PC-3 (cell line): ENCODE data around the gene FAM83E.

ENCODE experiments used
- EZH2phosphoT487 ChIP-seq: fragments of 300-600 bp; sonication (generic); IDR thresholded peaks from 2 replicates; pipeline ENCODE4 v1.6.1; 2018; ENCODE audit warnings: mild to moderate bottlenecking, antibody characterized with exemption, low read length, borderline replicate concordance
- TF ChIP-seq, protein P1 (sequence below): fragments of 300-600 bp; sonication (generic); conservative IDR thresholded peaks from 2 replicates; pipeline ENCODE4 v1.5.1; 2017; ENCODE audit warnings: antibody characterized with exemption, low read depth, mild to moderate bottlenecking, low read length

DNA sequence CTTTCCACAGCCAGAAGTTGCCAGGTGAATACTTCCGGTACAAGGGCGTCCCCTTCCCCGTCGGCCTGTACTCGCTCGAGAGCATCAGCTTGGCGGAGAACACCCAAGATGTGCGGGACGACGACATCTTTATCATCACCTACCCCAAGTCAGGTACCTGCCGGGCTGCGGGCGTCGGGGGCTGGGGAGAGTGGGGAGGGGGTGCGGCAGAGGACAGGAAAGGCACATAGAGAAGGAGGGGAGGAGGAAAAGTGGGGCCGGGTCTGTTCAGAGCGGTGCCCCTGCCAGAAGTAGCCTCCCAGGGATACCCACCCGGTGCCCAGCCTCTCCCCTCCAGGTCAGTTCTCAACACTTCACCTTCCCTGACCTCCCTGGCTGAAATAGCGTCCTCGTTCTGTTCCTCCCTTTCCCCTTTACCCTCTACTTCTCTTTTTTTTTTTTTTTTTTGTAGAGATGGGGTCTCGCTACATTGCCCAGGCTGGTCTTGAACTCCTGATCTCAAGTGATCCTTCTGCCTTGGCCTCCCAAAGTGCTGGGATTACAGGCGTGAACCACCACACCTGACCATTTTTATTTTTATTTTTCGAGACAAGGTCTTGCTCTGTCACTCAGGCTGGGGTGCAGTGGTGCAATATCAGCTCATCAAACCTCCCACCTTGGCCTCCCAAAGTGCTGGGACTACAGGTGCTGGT is 38.8 kb downstream of the FAM83E start:
- TF ChIP-seq, protein P1, sequence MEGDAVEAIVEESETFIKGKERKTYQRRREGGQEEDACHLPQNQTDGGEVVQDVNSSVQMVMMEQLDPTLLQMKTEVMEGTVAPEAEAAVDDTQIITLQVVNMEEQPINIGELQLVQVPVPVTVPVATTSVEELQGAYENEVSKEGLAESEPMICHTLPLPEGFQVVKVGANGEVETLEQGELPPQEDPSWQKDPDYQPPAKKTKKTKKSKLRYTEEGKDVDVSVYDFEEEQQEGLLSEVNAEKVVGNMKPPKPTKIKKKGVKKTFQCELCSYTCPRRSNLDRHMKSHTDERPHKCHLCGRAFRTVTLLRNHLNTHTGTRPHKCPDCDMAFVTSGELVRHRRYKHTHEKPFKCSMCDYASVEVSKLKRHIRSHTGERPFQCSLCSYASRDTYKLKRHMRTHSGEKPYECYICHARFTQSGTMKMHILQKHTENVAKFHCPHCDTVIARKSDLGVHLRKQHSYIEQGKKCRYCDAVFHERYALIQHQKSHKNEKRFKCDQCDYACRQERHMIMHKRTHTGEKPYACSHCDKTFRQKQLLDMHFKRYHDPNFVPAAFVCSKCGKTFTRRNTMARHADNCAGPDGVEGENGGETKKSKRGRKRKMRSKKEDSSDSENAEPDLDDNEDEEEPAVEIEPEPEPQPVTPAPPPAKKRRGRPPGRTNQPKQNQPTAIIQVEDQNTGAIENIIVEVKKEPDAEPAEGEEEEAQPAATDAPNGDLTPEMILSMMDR: no peak
- no peak for TF ChIP-seq EZH2phosphoT487
